CD4-positive, alpha-beta T cell treated with Interleukin-17A for 1 hour (primary cell): ENCODE results near the gene KAT2B.
A peak's percentile ranks its signal among the peaks of the same experiment; 100 is the strongest.

Source experiments
- DNase-seq: peaks from one replicate; pipeline ENCODE4 v3.0.0-alpha.2; 2020

Gene KAT2B

DNA sequence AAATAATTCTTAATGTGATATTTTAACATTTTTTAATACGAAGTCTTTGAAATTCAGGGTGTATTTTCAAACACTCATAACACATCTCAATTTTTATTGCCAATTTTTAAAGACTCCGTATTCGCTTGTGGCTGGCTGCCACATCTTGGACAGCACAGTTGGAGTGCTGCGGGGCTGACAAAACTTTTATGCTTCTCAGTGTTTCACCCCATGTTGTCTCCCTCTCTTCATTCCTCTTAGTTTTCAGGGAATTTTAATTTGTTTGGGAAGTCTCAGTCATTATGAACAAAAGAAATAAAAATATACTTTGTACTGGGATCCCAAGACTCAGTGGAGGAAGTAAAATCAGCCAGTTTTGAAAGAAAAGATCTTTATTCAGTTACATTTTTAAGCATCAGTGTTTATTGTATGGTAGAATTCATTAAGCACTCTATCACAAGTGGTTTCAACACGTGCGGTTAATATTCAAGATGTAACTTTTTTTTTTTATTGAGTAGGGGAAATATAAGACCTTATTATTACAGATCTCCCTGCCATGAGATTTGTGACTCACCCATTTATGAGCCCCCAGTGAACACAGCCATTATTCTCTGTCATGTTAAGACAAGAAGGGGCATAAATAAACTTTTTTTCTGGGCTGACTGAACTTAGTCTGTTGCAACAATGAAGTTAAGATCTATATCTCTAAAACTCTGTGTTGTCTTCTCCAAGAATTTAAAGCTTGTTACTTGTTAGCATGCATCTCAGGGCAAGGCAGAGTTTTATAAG is 26.8 kb downstream of the KAT2B start:
- DNase-seq: no peak

DNA sequence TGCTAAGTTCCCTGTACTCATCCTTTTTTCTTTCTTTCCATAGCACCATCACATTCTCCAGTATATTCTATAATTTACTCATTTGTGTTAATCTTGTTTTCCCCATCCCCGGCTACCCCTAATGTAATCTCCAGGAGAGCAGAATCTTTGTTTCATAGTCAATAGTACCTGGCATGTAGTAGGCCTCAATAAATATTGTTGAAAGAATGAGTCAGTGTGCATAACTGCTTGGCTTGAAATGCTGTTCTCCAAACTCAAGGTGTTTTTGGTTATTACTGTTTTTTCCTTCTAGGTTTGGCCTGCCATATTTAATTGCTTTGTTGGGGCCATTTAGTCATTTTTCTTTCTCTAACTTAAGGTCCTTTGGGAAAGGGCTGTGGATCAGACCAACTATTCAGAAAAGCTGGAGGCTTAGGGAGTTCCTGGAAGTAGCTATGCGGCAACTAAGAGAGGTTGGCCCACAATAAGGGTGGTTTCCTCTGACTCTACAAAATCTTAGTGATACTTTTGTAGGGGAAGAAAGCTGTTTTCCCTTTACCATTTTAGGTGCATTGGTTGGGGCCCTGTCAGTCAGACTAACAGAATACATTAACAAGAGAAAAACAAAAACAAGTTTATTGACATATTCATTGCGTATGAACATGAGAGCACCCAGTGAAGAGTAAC is 28.4 kb downstream of the KAT2B start:
- DNase-seq: no peak

DNA sequence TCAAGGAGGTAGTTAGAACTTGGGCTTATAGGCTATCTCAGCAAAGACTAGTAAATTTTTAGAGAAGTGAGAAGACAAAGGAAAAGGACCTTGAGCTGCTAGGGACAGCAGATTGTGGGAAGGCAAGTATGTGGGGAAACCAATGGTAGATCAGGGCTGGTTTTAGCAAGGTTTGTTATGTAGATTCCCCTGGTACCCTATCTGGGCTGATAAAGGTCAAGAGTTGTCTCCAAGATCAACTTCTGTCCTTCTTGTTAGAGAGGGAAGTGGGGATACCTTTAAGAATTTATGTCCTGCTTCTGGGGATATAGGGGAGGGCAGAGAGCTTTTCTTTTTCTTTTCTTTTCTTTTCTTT is 28.9 kb downstream of the KAT2B start:
- no peak for DNase-seq

DNA sequence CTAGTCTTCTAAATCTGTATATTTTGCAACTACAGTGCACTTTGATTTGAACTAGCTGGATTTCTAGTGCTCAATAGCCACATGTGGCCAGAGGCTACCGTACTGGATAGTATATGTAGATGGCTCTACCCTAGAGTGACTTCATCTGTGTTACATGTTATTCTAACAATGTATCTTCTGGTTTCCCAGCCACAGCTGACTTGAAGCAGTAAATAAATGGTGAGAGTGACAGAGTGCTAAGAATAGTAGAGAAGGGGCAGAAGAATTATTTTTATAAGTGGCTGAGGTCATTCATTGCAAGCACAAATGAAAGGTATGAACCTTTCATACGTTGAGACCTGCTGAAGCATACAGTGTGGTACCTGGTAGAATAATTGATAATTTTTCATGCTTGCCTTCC is 30.9 kb downstream of the KAT2B start:
- DNase-seq: no peak

DNA sequence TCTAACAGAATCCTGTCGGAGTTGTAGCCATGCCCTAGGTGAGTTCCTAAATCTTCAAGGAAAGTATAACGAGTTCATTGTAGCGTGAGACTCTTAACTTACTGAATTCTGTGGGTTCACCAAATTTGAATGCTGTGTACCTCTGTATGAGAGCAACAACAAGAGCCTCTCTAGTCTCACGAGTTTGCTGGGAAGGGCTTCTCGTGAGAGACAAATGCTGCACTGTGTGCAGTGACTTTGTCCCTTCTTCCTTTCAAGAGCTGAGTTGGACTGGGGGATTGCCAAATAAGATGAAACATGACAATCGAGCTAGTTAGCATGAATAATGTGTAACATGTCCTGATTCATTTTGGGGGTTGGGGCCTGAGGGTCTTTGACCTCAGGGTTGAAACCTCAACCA is 32.2 kb downstream of the KAT2B start:
- DNase-seq: no peak

DNA sequence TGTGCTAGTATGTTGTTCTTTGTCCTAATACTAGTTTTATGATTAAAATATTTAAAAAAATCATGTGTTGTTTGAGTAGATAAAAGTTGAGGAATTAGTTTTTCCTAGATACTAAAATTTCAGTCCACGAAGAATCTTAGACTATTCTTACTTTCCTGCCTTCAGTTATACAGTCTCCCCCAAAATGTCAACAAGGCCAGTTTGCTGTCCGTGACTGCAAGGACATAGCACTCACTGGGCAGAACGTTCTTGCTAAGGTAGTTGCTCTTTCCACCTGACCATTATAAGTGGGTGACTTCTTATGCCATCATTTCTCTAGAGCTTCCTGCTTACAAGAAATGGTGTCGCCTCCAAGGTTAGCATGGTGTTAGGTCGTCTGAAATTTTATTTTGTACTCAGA is 32.8 kb downstream of the KAT2B start:
- no peak for DNase-seq

DNA sequence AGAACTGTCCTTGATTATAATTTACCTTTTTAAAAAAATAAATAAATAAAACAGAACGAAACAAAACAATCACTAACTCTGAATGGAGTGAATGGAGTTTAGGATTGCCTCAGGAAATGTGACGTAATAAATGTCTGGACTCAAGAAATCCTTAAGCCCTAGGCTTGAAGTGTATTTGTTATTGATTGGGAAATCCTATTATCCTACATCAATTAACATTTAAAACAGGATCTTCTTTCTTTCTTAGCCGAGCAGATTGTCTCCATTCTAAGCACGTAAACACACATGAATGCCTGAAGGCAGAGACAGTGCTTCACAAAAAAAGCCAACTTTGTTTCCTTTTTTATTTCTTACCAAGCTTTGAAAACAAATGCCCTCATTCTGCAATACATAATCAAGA is 33.4 kb downstream of the KAT2B start:
- no peak for DNase-seq

DNA sequence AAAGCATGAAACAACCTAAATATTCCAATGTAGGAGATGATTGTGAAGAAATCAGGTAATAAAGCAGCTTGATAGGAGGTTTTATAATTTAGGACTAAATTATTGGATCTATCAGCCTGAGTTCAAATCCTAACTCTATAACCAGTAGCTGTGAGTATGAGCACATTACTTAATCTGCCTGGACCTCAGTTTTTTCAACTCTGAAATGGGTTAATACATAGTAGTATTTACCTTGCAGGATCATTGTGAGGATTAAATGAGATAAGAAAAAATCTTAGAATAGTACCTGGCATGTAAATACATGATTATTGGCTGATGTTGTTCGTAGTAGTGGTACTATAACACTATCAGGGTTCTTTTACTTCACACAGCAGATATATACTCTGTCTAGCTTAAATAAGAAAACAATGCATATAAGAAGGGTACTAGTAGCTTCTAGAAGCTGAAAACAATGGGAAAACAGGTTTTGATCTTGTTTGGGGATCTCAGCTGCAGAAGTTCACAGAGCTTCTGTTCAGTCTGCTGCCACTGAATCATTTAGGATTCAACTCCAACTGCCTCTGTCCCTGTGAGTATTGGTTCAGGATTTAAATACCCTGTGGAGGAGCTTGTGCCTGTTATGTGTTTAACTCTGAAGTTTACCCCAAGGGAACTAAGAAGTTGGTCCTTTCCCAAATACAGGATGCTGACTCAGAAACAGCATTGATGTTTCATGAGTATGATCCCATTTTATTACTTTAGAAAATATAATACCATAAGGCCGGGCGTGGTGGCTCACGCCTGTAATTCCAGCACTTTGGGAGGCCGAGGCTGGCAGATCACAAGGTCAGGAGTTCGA is 34.2 kb downstream of the KAT2B start:
- no peak for DNase-seq

DNA sequence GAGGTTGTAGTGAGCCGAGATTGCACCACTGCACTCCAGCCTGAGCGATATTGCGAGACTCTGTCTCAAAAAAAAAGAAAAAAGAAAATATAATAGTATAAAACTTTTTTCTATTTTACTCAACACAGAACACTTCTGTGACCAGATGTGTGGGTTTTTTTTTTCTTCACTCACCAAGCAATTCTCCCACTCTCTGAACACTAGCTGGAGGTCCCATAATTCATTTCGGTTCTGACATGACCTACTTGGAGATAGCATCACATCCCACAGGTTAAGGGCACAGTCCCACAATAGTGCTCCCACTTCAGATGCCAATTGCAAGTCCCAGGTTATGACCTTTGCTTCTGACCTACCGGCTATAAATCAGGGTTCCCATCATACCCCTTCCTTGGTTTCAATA is 35.0 kb downstream of the KAT2B start:
- DNase-seq: no peak

DNA sequence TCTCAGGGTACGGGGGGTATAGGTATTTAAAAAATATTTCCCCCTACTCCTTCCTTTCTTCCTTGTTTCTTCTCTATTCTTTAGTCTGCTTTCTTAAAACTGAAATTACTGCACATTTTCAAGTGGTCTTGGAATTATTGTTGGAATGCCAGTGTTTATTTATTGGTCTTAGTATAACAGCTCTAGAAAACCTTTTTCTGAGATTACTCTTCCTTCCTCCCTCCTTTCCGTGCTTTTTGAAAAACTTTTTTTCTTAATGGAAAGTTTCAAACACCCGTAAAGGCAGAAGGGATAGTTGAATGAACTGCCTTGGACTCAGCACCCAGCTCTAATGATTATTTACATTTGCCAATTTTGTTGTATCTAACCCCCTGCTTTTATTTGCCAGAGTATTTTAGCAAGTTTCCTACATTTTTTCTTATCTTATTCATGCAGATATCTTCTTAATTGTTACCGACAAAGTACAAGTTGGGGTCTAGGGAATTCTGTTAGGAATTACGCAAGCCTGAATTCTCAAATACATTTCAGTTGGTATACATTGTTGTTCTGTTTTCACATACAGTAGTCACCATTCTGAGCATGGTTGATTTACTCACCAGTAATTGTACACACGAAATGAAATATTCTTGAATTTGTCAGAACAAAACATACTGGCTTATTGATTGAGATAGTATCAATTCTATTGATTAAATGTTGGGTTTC is 36.2 kb downstream of the KAT2B start:
- DNase-seq: no peak

DNA sequence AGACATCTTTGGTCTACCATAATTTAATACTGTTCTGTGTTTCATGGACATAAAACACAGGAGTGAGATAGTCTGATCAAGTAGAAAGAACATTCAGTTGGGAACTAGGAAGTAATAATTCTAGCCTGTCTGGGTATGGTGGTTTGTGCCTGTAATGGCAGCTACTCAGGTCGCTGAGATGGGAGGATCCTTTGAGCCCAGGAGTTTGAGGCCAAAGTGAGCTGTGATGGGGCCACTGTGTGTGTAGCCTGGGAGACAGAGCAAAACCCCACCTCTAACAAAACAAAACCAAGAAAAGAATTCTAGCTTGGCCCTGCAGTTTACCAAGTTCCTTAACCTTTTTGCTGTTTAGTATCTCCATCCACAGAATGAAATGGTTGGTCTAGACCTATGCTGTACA is 36.8 kb downstream of the KAT2B start:
- DNase-seq: no peak

DNA sequence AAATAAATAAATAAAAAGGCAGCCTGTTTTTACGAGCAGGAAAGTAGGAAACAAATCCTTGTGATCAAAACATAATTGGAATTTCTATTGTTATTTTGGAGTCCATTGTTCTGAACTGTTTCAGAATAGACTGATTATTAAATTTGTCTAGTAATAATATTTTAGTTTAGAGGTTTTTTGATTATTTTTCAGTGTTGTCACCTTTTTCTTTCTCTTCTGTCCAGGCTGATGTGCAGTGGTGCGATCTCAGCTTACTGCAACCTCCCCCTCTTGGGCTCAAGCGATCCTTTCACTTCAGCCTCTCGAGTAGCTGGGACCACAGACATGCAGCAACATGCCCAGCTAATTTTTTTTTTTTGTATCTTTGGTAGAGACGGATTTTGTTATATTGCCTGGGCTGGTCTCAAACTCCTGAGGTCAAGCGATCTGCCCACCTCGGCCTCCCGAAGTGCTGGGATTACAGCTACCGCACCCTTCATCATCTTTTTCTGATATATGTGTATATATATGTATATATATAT is 38.0 kb downstream of the KAT2B start:
- DNase-seq: no peak

DNA sequence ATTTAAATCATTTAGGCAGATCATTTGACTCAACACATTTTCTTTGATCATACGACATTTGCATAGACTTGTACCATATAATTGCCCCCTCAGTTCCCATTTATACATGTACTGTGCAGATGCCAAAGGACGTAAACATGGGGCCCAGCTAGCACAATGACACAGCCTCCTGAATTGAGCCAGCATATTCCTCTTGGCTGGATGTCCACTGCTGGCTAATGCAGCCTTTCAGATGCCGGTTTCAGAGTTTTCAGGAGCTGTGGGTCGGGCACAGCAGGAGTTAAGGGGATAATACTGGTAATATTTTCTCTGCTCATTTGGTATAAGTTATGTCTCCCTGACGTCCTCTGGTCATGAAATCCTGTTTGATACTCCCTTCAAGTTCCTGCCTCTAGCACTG is 39.4 kb downstream of the KAT2B start:
- DNase-seq: no peak

DNA sequence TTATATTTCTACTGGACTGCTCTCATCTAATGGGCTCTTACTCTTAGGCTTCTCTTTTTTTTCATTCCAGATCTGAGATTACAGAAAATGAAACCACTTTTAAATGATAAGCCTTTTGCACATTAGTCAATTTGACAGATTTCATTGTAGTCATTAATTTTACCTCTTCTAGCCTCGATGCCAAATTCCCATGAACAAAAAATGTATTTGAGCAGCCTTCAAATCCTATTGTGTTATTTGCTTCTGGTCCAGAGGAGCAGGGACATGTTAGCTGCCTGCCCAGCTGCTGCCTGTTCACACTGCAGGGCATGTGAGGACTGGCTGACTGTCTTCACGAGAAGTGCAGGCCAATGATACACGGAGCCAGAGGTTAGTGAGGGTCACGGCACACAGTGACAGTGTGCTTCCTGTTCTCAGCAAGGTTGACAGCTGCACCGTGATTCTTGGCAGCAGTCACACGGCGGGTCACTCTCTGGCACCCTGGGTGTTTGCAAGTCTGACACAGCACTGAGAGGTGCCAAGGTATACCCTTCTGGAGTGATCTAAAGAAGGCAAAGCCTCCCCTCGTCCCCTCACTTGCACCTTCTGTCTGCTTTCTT is 40.8 kb downstream of the KAT2B start:
- DNase-seq: peak; percentile 42

DNA sequence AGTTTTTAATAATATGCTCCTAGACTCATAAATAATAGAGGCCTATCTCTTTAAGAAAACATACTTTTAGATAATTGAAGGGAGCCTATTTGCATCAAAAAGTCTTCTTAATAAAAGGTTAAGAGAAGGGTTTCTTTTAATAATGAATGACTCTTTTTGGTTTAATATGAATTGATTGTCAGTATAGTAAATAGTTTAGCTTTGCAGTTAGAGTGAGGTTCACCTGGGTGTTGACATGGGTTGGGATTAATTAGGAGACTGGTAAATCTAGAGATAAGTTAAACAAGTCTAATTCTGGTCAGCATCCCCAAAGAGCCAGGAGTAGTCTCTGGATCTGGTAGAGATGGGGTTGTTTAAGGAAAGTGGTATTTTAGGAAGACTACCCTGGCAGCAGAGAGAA is 43.0 kb downstream of the KAT2B start:
- no peak for DNase-seq

DNA sequence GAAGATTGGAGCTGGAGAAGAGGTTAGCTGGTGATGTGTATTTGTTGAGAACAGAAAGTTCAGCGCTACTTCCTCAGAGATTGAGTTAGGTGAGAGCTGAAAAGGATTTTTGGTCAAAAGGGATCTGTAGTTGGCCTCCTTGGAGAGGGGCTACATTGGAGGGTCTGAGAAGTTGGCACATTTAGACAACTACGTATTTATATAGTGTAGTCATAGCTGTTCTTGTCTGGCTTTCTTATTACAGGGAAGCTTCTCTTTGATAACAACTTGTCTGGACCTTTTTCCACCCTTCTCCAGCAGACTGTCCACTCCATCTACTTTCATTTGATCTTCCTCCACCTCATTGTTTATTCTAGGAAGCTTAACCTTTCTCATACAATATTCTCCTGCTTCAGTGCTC is 43.7 kb downstream of the KAT2B start:
- DNase-seq: no peak

DNA sequence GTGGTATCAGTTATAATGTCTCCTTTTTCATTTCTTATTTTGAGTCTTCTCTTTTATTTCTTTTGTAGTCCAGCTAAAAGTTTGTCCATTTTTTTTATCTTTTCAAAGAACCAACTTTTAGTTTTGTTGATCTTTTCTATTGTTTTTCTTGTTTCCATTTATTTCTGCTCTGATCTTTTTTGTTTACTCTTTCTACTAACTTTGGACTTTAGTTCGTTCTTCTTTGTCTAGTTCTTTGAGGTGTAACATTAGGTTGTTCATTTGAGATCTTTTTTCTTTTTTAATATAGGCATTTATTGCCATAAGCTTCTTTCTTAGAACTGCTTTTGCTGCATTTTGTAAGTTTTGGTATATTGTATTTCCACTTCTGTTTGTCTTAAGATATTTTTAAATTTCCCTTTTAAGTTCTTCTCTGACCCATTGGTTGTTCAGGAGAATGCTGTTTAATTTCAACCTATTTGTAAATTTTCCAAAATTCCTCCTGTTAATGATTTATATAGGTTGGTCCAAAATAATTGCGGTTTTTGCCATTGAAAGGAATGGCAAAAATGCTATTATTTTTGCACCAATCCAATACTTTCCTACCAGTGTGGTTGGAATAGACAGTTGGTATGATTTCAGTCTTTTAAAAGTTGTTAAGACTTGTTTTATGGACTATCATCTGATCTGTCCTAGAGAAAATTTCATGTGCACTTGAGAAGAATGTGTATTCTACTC is 51.2 kb downstream of the KAT2B start:
- no peak for DNase-seq

DNA sequence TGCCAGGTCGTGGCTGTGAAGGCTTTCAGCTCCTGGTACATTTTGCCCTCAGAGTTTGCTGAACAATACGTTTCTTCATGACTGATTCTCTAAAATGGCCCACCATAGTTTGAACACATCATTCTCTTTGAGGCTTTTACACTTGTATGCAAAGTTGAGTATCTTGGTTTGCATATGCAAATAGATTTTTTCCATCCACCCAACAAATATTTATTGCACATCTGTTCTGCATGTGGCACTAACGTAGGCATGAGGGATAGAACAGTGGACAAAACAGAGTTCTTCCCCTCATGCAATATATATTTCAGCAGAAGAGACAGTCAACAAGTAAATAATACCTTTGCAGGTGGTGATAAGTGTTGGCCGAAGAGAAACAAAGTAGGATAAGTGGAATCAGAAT is 55.2 kb downstream of the KAT2B start:
- no peak for DNase-seq

DNA sequence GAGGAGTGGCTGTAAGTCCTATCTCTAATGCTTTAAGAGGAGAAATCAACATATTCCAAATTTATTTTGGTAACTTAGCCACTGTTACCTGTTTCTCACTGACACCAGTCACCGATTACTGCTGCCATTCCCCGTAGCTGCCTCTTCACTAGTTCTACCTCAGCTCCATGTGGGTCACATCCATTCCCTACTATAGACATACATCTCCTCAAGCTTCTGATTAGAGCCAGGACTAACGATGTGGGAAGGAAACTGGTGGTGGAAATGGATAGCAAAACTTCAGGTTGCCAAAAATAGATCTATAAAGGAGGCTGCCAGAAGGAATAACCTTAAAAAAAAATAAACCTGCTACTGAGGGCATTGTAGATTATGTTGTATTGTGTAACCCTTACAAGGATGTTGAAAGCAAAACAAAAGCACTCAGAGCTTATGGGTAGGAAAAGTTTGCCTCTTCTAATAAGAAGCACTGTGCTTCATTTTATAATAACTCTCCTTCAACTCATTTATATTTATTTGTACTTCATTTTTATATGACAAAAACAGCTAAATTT is 56.0 kb downstream of the KAT2B start:
- DNase-seq: no peak

DNA sequence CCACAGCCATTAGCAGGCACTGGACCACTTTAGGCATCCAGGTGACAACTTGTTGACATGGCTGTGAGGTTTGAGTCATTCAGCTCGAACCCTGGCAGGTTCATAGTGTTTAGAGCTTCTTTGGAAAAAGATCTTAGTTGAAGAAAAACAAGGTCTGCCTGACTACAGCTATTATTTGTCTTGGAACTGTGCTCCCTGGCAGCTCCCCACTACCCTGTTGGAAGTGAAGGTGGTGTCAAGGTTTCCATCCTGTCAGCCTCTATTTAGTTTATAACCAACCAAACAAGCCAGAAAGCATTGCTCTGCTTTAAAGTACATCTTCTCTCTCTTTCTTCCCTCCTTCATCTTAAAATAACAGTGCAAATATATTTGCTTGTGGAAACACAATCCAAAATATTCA is 56.8 kb downstream of the KAT2B start:
- no peak for DNase-seq

DNA sequence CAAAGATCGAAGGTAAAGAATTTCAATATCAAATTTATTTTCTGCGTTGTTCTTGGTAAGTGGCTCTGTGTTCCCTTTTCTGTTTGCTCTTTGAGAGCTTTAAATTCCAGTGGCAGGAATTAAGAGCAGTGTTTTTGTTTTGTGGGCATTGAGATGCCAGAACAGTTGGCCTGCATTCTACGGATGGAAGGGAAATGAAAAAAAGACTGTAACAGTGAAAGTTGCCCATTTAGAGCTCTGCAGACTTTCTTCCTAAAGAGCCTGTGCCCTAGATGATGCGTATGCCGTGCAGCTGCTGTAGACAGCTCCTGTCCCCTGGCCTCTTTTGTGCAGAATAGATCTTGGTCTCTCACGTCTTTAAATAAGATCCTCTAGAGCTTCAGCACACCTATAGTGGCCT is 58.8 kb downstream of the KAT2B start:
- no peak for DNase-seq

DNA sequence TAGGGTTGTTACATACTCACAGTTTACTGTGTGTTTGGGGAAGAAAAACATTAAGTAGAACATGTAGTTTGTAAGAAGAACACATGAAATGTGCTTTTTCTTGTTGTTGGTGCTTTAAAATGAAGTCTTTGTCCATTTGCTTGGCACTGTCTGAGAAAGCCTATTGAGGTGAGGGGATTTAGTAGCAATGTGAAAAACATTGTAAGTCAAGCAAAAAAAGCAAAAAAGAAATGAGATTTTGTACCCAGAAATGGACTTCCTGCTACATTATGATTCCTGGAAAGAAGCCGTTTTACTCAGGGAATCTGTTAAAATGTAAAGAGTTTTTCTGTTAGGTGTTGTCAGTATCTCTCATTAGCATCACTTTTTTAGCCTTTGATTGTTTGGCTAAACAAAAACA is 59.9 kb downstream of the KAT2B start:
- DNase-seq: no peak
